ENCODE data around the gene MTOR.

DNA sequence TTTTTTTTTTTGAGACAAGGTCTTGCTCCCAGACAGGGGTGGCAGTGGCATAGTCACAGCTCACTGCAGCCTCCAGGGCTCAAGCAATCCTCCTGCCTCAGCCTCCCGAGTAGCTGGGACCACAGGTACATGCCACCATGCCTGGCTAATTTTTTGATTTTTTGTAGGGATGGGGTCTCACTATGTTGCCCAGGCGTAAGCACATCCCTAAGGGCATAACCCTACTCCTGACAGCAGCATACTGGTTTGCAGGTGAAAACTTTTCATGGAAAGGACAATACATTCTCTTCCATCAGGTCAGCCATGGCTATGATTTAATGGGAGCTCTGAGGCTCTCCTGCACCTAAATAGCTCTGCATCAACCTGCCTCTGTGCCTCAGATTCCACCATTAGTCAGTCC, 40.0 kb upstream of the MTOR start:
- TF ChIP-seq, protein P1, sequence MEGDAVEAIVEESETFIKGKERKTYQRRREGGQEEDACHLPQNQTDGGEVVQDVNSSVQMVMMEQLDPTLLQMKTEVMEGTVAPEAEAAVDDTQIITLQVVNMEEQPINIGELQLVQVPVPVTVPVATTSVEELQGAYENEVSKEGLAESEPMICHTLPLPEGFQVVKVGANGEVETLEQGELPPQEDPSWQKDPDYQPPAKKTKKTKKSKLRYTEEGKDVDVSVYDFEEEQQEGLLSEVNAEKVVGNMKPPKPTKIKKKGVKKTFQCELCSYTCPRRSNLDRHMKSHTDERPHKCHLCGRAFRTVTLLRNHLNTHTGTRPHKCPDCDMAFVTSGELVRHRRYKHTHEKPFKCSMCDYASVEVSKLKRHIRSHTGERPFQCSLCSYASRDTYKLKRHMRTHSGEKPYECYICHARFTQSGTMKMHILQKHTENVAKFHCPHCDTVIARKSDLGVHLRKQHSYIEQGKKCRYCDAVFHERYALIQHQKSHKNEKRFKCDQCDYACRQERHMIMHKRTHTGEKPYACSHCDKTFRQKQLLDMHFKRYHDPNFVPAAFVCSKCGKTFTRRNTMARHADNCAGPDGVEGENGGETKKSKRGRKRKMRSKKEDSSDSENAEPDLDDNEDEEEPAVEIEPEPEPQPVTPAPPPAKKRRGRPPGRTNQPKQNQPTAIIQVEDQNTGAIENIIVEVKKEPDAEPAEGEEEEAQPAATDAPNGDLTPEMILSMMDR (IDR thresholded peaks at IDR 0.05), result no peak
- no peak for TF ChIP-seq POLR2A (IDR thresholded peaks at IDR 0.05)

Measured in vagina (tissue), 2 donors.